NCI-H1694 treated with DMSO at 0.1 percent for 48 hours (cell line): ENCODE results near the gene FOXO6.
"Not testable (repeated sequence)": the region's sequence is repeated elsewhere in the genome, so short reads cannot be mapped to it uniquely, and the experiment has no call there.

Experiments used
- DNase-seq: peaks from one replicate; lab custom pipeline; 2025; lab: John Stamatoyannopoulos, UW

The FOXO6 gene

GRCh38 chr1:41329662-41330587 is 31.3 kb upstream of the FOXO6 start:
- no peak for DNase-seq

- DNase-seq: no peak
Observed at GRCh38 chr1:41330588-41331545, 30.4 kb upstream of the FOXO6 start.

- no peak for DNase-seq
Observed at GRCh38 chr1:41331546-41331917, 29.7 kb upstream of the FOXO6 start.

GRCh38 chr1:41332161-41332560 is 29.1 kb upstream of the FOXO6 start:
- DNase-seq: not testable (repeated sequence)

- no peak for DNase-seq
Observed at GRCh38 chr1:41333146-41333784, 28.0 kb upstream of the FOXO6 start.

GRCh38 chr1:41338820-41339219 is 22.4 kb upstream of the FOXO6 start:
- no peak for DNase-seq

- DNase-seq: peak; percentile 47
Observed at GRCh38 chr1:41340655-41341364, 20.4 kb upstream of the FOXO6 start.

GRCh38 chr1:41341365-41341683 is 19.9 kb upstream of the FOXO6 start:
- DNase-seq: no peak

- peak; percentile 86 for DNase-seq
Observed at GRCh38 chr1:41341772-41342562, 19.3 kb upstream of the FOXO6 start.

- no peak for DNase-seq
Observed at GRCh38 chr1:41342774-41343355, 18.4 kb upstream of the FOXO6 start.

GRCh38 chr1:41343790-41344699 is 17.2 kb upstream of the FOXO6 start:
- DNase-seq: no peak

GRCh38 chr1:41344708-41345159 is 16.5 kb upstream of the FOXO6 start:
- DNase-seq: no peak

- no peak for DNase-seq
Observed at GRCh38 chr1:41345434-41346075, 15.7 kb upstream of the FOXO6 start.

GRCh38 chr1:41347276-41347675 is 14.0 kb upstream of the FOXO6 start:
- DNase-seq: no peak

- no peak for DNase-seq
Observed at GRCh38 chr1:41348394-41348793, 12.8 kb upstream of the FOXO6 start.

- no peak for DNase-seq
Observed at GRCh38 chr1:41349361-41350054, 11.7 kb upstream of the FOXO6 start.

- no peak for DNase-seq
Observed at GRCh38 chr1:41350055-41350378, 11.2 kb upstream of the FOXO6 start.
